NB4 (cell line): ENCODE measurements around the gene RAB5IF.

Experiments used
- DNase-seq: peaks from one replicate; pipeline ENCODE4 v3.0.0; 2010; ENCODE audit warnings: low read depth
- H3K4me3 ChIP-seq: one replicate; pipeline ENCODE4 v1.5.1; 2011; ENCODE audit warnings: mild to moderate bottlenecking, low read depth, low read length, moderate library complexity
- MYC ChIP-seq: IDR thresholded peaks from 2 replicates; pipeline ENCODE4 v1.6.1; 2011; ENCODE audit warnings: low read depth, low read length
- POLR2A ChIP-seq: IDR thresholded peaks from 2 replicates; pipeline ENCODE4 v1.6.1; 2011; ENCODE audit warnings: mild to moderate bottlenecking; ENCODE audit not compliant: insufficient read length; ENCODE audit errors: extremely low read depth
- TF ChIP-seq, protein P1 (sequence below): IDR thresholded peaks from 2 replicates; pipeline ENCODE4 v1.6.1; 2011; ENCODE audit warnings: low read depth, low read length
- TF ChIP-seq, protein P2 (sequence below): IDR thresholded peaks from one replicate; pipeline ENCODE4 v1.5.1; 2012; ENCODE audit warnings: low read depth, low read length

Gene RAB5IF

GRCh38 chr20:36645353-36645752 is 39.8 kb downstream of the RAB5IF start:
- no peak for DNase-seq

GRCh38 chr20:36645998-36646397 is 40.4 kb downstream of the RAB5IF start, which contains the start of gene SLA2:
Gene SLA2 (minus strand): TSS chr20:36646196. CDS start chr20:36641335, 4,861 bp downstream.
- no peak for TF ChIP-seq MYC
- TF ChIP-seq, protein P1, sequence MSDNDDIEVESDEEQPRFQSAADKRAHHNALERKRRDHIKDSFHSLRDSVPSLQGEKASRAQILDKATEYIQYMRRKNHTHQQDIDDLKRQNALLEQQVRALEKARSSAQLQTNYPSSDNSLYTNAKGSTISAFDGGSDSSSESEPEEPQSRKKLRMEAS, result 0 out of 2 replicates have a peak, but pooled peaks have one; percentile 59
- peak; percentile 58 for TF ChIP-seq POLR2A
- H3K4me3 ChIP-seq, result peak within 1 kb of the TSS; percentile 14
- DNase-seq, result peak; percentile 90

More at GRCh38 chr20:36645353-36645752, 39.8 kb downstream of the RAB5IF start:
- H3K4me3 ChIP-seq, result peak overlapping the region; percentile 14
- TF ChIP-seq, protein P1, result no peak
- TF ChIP-seq POLR2A, result no peak
- TF ChIP-seq MYC, result no peak
- TF ChIP-seq, protein P2, sequence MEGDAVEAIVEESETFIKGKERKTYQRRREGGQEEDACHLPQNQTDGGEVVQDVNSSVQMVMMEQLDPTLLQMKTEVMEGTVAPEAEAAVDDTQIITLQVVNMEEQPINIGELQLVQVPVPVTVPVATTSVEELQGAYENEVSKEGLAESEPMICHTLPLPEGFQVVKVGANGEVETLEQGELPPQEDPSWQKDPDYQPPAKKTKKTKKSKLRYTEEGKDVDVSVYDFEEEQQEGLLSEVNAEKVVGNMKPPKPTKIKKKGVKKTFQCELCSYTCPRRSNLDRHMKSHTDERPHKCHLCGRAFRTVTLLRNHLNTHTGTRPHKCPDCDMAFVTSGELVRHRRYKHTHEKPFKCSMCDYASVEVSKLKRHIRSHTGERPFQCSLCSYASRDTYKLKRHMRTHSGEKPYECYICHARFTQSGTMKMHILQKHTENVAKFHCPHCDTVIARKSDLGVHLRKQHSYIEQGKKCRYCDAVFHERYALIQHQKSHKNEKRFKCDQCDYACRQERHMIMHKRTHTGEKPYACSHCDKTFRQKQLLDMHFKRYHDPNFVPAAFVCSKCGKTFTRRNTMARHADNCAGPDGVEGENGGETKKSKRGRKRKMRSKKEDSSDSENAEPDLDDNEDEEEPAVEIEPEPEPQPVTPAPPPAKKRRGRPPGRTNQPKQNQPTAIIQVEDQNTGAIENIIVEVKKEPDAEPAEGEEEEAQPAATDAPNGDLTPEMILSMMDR, result no peak

- no peak overlapping the region for H3K4me3 ChIP-seq
- TF ChIP-seq, protein P1, result no peak
- TF ChIP-seq POLR2A (no peak), MYC (no peak)
- TF ChIP-seq, protein P2, result no peak
- no peak for DNase-seq
Observed at GRCh38 chr20:36646678-36647077, 41.1 kb downstream of the RAB5IF start.

- no peak overlapping the region for H3K4me3 ChIP-seq
- no peak for DNase-seq
- TF ChIP-seq POLR2A (no peak), MYC (no peak)
- TF ChIP-seq, protein P2, result no peak
- TF ChIP-seq, protein P1, result no peak
Observed at GRCh38 chr20:36647196-36648121, 41.9 kb downstream of the RAB5IF start.

DNA sequence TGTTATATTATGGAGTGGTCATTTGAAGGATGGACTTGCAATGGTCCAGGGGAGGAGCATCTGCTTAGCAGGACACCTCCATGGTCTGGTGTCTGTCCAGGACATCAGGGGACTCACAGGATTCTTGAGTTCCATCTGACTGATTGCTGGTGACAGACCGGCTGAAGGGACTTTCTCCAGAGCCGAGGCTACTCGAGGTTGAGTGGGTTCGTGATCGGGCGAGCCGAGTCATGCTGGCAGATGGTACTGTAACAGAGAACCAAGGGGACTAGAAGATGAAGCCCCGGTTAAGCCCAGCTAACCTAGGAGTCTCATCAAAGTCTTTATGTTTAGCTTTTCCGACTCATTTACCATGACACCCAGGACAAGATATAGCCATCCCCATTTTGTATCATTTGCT is 47.9 kb downstream of the RAB5IF start:
- no peak for TF ChIP-seq POLR2A
- TF ChIP-seq, protein P2, result no peak
- no peak for TF ChIP-seq MYC
- TF ChIP-seq, protein P1, result no peak
- H3K4me3 ChIP-seq, result no peak overlapping the region
- no peak for DNase-seq

GRCh38 chr20:36654506-36654905 is 48.9 kb downstream of the RAB5IF start:
- no peak for DNase-seq
- TF ChIP-seq MYC (no peak), POLR2A (no peak)
- TF ChIP-seq, protein P1, result no peak
- TF ChIP-seq, protein P2, result no peak
- no peak overlapping the region for H3K4me3 ChIP-seq
